IPS-15b (cell line): Measurements from ENCODE around the gene ZNF426.
"Not testable (repeated sequence)": the region's sequence is repeated elsewhere in the genome, so short reads cannot be mapped to it uniquely, and the experiment has no call there.

ENCODE experiments used
- H3K27me3 ChIP-seq: one replicate; pipeline ENCODE4 v1.6.1; 2013; ENCODE audit warnings: low read length; ENCODE audit not compliant: control insufficient read depth, insufficient read depth
- H3K36me3 ChIP-seq: one replicate; pipeline ENCODE4 v1.6.1; 2013; ENCODE audit warnings: low read length; ENCODE audit not compliant: control insufficient read depth, insufficient read depth
- H3K4me1 ChIP-seq: one replicate; pipeline ENCODE4 v1.6.1; 2013; ENCODE audit warnings: mild to moderate bottlenecking, low read length; ENCODE audit not compliant: control insufficient read depth, insufficient read depth
- H3K4me3 ChIP-seq: one replicate; pipeline ENCODE4 v1.5.1; 2013; ENCODE audit warnings: low read depth, low read length
- H3K9ac ChIP-seq: one replicate; pipeline ENCODE4 v1.6.1; 2013; ENCODE audit warnings: low read depth, mild to moderate bottlenecking, low read length
- H3K9me3 ChIP-seq: one replicate; pipeline ENCODE4 v1.6.1; 2013; ENCODE audit warnings: mild to moderate bottlenecking, low read length; ENCODE audit not compliant: control insufficient read depth, insufficient read depth

The ZNF426 gene

GRCh38 chr19:9538183-9539058 is at the start of gene ZNF426:
ZNF426 (minus strand) TSS chr19:9538645; CDS start chr19:9536232, 2,413 bp downstream.
- Histone ChIP-seq H3K9me3 (peaks cover 4% of the 10 kb centered on the region), H3K27me3 (no peaks in the 10 kb centered on the region), H3K4me1 (no peaks in the 10 kb centered on the region), H3K36me3 (peaks cover 25% of the 10 kb centered on the region), H3K4me3 (peak within 1 kb of the TSS; percentile 98), H3K9ac (peak within 1 kb of the TSS; percentile 96)

GRCh38 chr19:9586764-9587163 is 48.3 kb upstream of the ZNF426 start:
- H3K9ac ChIP-seq = no peak overlapping the region
- no peak overlapping the region for H3K4me3 ChIP-seq
- no peaks in the 10 kb centered on the region for H3K9me3 ChIP-seq
- peaks cover 11% of the 10 kb centered on the region for H3K4me1 ChIP-seq
- H3K36me3 ChIP-seq = no peaks in the 10 kb centered on the region
- H3K27me3 ChIP-seq = no peaks in the 10 kb centered on the region

- H3K4me1 ChIP-seq = peaks cover 8% of the 10 kb centered on the region
- peak within 1 kb of the TSS; percentile 99 for H3K4me3 ChIP-seq
- H3K27me3 ChIP-seq = no peaks in the 10 kb centered on the region
- peak within 1 kb of the TSS; percentile 99 for H3K9ac ChIP-seq
- no peaks in the 10 kb centered on the region for H3K9me3 ChIP-seq
- H3K36me3 ChIP-seq = no peaks in the 10 kb centered on the region
Observed at GRCh38 chr19:9584073-9584833, 45.8 kb upstream of the ZNF426 start, which contains the start of gene ZNF121. ZNF121 (minus strand) TSS chr19:9584504; CDS start chr19:9568097, 16,407 bp downstream.

GRCh38 chr19:9582081-9582725 is 43.8 kb upstream of the ZNF426 start:
- H3K36me3 ChIP-seq, H3K4me1 ChIP-seq, H3K27me3 ChIP-seq, H3K9me3 ChIP-seq: not testable (repeated sequence)
- Histone ChIP-seq H3K9ac (peak overlapping the region; percentile 61), H3K4me3 (peak overlapping the region; percentile 99)

GRCh38 chr19:9580728-9581127 is 42.3 kb upstream of the ZNF426 start:
- no peaks in the 10 kb centered on the region for H3K27me3 ChIP-seq
- H3K4me3 ChIP-seq = peak overlapping the region; percentile 99
- H3K9me3 ChIP-seq = no peaks in the 10 kb centered on the region
- H3K9ac ChIP-seq = no peak overlapping the region
- H3K4me1 ChIP-seq = peaks cover 5% of the 10 kb centered on the region
- no peaks in the 10 kb centered on the region for H3K36me3 ChIP-seq

- peaks cover 36% of the 10 kb centered on the region for H3K36me3 ChIP-seq
- no peak overlapping the region for H3K9ac ChIP-seq
- no peaks in the 10 kb centered on the region for H3K4me1 ChIP-seq
- no peaks in the 10 kb centered on the region for H3K27me3 ChIP-seq
- H3K4me3 ChIP-seq = no peak overlapping the region
- H3K9me3 ChIP-seq = peaks cover 36% of the 10 kb centered on the region
Observed at GRCh38 chr19:9570255-9570654, 31.8 kb upstream of the ZNF426 start.

GRCh38 chr19:9566729-9567128 is 28.3 kb upstream of the ZNF426 start:
- Histone ChIP-seq H3K9me3 (peaks cover 38% of the 10 kb centered on the region), H3K36me3 (peaks cover 37% of the 10 kb centered on the region), H3K27me3 (no peaks in the 10 kb centered on the region), H3K4me3 (no peak overlapping the region), H3K9ac (no peak overlapping the region), H3K4me1 (no peaks in the 10 kb centered on the region)

GRCh38 chr19:9565900-9566705 is 27.7 kb upstream of the ZNF426 start:
- Histone ChIP-seq H3K4me3 (no peak overlapping the region), H3K9ac (no peak overlapping the region), H3K27me3 (no peaks in the 10 kb centered on the region), H3K9me3 (peaks cover 42% of the 10 kb centered on the region), H3K4me1 (no peaks in the 10 kb centered on the region), H3K36me3 (peaks cover 37% of the 10 kb centered on the region)

GRCh38 chr19:9552536-9553274 is 14.3 kb upstream of the ZNF426 start:
- no peaks in the 10 kb centered on the region for H3K4me1 ChIP-seq
- H3K27me3 ChIP-seq = no peaks in the 10 kb centered on the region
- no peaks in the 10 kb centered on the region for H3K36me3 ChIP-seq
- no peak overlapping the region for H3K4me3 ChIP-seq
- no peaks in the 10 kb centered on the region for H3K9me3 ChIP-seq
- H3K9ac ChIP-seq = no peak overlapping the region

- H3K36me3 ChIP-seq = no peaks in the 10 kb centered on the region
- no peak overlapping the region for H3K4me3 ChIP-seq
- H3K9me3 ChIP-seq = peaks cover 5% of the 10 kb centered on the region
- H3K4me1 ChIP-seq = no peaks in the 10 kb centered on the region
- H3K9ac ChIP-seq = no peak overlapping the region
- H3K27me3 ChIP-seq = no peaks in the 10 kb centered on the region
Observed at GRCh38 chr19:9547870-9548269, 9.4 kb upstream of the ZNF426 start.
